Embryonic facial prominence (tissue), 1 donor: Measurements from ENCODE around the gene CENPF.
"Not testable (repeated sequence)": the region's sequence is repeated elsewhere in the genome, so short reads cannot be mapped to it uniquely, and the experiment has no call there.

ENCODE experiments used
- DNase-seq: peaks from one replicate; pipeline ENCODE4 v3.0.0-alpha.2; 2016; ENCODE audit errors: extremely low spot score

Gene CENPF

GRCh38 chr1:214584805-214585766 lies 17.9 kb upstream of the CENPF start:
- peak; percentile 56 for DNase-seq

GRCh38 chr1:214586621-214587020 lies 16.4 kb upstream of the CENPF start:
- no peak for DNase-seq

GRCh38 chr1:214587165-214587564 lies 15.8 kb upstream of the CENPF start:
- DNase-seq, result no peak

GRCh38 chr1:214588963-214589597 lies 13.9 kb upstream of the CENPF start:
- no peak for DNase-seq

- no peak for DNase-seq
These were observed 12.3 kb upstream of the CENPF start for GRCh38 chr1:214590696-214591095.

- not testable (repeated sequence) for DNase-seq
These were observed 11.1 kb upstream of the CENPF start for GRCh38 chr1:214591918-214592317.

- no peak for DNase-seq
These were observed 9.8 kb upstream of the CENPF start for GRCh38 chr1:214593158-214593557.

- no peak for DNase-seq
These were observed 841 bp downstream of the CENPF start for GRCh38 chr1:214603819-214604252.

- no peak for DNase-seq
These were observed 1.5 kb downstream of the CENPF start for GRCh38 chr1:214604523-214604922.

GRCh38 chr1:214605484-214605883 lies 2.5 kb downstream of the CENPF start:
- not testable (repeated sequence) for DNase-seq

GRCh38 chr1:214605933-214606925 lies 3.2 kb downstream of the CENPF start:
- DNase-seq, result not testable (repeated sequence)

- not testable (repeated sequence) for DNase-seq
These were observed 4.7 kb downstream of the CENPF start for GRCh38 chr1:214607492-214608215.

- DNase-seq, result not testable (repeated sequence)
These were observed 5.3 kb downstream of the CENPF start for GRCh38 chr1:214608216-214608783.

- DNase-seq, result not testable (repeated sequence)
These were observed 5.8 kb downstream of the CENPF start for GRCh38 chr1:214608817-214609216.

- DNase-seq, result no peak
These were observed 6.7 kb downstream of the CENPF start for GRCh38 chr1:214609692-214610091.

- not testable (repeated sequence) for DNase-seq
These were observed 7.1 kb downstream of the CENPF start for GRCh38 chr1:214610136-214610535.

GRCh38 chr1:214615109-214615508 lies 12.1 kb downstream of the CENPF start:
- DNase-seq, result no peak

GRCh38 chr1:214615871-214616270 lies 12.9 kb downstream of the CENPF start:
- DNase-seq, result no peak

GRCh38 chr1:214617246-214617645 lies 14.3 kb downstream of the CENPF start:
- no peak for DNase-seq

- no peak for DNase-seq
These were observed 14.8 kb downstream of the CENPF start for GRCh38 chr1:214617843-214618242.

GRCh38 chr1:214621236-214621635 lies 18.2 kb downstream of the CENPF start:
- no peak for DNase-seq
